ENCODE results near the gene UMAD1. TPM values are rescaled to one million over a fixed set of nuclear protein-coding genes. Genes with fewer than 3 reads are reported as not detected.

Gene UMAD1
- polyA plus RNA-seq, 3 donors = 6.2 to 22.7 (median 18.6) TPM

DNA sequence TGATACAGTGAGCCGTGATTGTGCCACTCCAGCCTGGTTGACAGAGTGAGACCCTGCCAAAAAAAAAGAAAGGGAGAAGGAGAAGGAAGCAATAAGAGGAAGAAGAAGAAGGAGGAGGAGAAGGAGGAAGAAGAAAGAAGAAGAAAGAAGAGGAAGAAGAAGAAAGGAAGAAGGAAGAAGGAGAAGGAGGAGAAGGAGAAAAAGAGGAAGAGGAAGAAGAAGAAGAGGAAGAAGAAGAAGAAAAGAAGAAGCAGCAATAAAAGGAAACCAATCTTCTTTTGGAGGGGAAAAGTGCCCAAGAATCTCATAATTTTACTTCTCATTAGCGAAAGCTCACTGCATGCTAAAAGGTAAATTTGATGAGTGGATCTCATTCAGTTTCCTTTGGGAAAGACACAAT, 242.3 kb downstream of the UMAD1 start:
- intact Hi-C loops (cut with micrococcal nuclease) = no loop called here
- DNase-seq = no peak
- H3K27me3 ChIP-seq (ENCODE audit: control insufficient read depth in 2 of 2, insufficient read depth in 2 of 2, low read length in 2 of 2) = no peaks in the 10 kb centered on the region
- no peaks in the 10 kb centered on the region for H3K4me1 ChIP-seq (ENCODE audit: control insufficient read depth in 1 of 2, insufficient read depth in 2 of 2, low read length in 2 of 2)
- 64% methylated on average over 1 of the region's 2 CpGs for WGBS (ENCODE audit: insufficient coverage)
- H3K9me3 ChIP-seq (replicated peaks in 1 of 2; ENCODE audit: control insufficient read depth in 1 of 2, insufficient read depth in 1 of 2, low read length in 2 of 2) = peaks cover 11 to 21% of the 10 kb centered on the region in 2 donors
- TF ChIP-seq, protein P1, sequence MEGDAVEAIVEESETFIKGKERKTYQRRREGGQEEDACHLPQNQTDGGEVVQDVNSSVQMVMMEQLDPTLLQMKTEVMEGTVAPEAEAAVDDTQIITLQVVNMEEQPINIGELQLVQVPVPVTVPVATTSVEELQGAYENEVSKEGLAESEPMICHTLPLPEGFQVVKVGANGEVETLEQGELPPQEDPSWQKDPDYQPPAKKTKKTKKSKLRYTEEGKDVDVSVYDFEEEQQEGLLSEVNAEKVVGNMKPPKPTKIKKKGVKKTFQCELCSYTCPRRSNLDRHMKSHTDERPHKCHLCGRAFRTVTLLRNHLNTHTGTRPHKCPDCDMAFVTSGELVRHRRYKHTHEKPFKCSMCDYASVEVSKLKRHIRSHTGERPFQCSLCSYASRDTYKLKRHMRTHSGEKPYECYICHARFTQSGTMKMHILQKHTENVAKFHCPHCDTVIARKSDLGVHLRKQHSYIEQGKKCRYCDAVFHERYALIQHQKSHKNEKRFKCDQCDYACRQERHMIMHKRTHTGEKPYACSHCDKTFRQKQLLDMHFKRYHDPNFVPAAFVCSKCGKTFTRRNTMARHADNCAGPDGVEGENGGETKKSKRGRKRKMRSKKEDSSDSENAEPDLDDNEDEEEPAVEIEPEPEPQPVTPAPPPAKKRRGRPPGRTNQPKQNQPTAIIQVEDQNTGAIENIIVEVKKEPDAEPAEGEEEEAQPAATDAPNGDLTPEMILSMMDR (IDR thresholded peaks at IDR 0.05) = no peak
- peak overlapping the region; percentile 52 to 93 (median 86) for H3K27ac Mint-ChIP-seq
- H3K4me3 ChIP-seq (replicated peaks in 1 of 3; ENCODE audit: low read depth in 2 of 3, low read length in 3 of 3) = no peak overlapping the region
- H3K9me3 Mint-ChIP-seq = peaks cover 9 to 17% (median 16%) of the 10 kb centered on the region in 7 donors
- H4K20me1 ChIP-seq (ENCODE audit: insufficient read depth, low read length) = no peaks in the 10 kb centered on the region
- no peak overlapping the region for H3K4me2 ChIP-seq (replicated peaks; ENCODE audit: extremely low read depth, low read length, poor library complexity, severe bottlenecking)
- no peak overlapping the region for H3K4me3 Mint-ChIP-seq
- H3K4me1 Mint-ChIP-seq = peaks cover 3% of the 10 kb centered on the region
- H2AFZ ChIP-seq (ENCODE audit: insufficient read depth, low read depth, low read length, poor library complexity, severe bottlenecking) = no peak overlapping the region
- H3K27me3 Mint-ChIP-seq (ENCODE audit: low read depth in 3 of 3) = no peaks in the 10 kb centered on the region
- peaks cover 4 to 5% of the 10 kb centered on the region in 2 donors for H3K36me3 Mint-ChIP-seq
- H3K36me3 ChIP-seq (replicated peaks in 1 of 2; ENCODE audit: control insufficient read depth in 1 of 2, insufficient read depth in 2 of 2, low read length in 2 of 2) = no peaks in the 10 kb centered on the region
- peak overlapping the region in 1 of 2 donors; percentile 62 for H3K27ac ChIP-seq (ENCODE audit: low read depth in 1 of 2, low read length in 2 of 2)
- H3K79me2 ChIP-seq (ENCODE audit: insufficient read depth, low read length) = no peaks in the 10 kb centered on the region
- no peak overlapping the region for H3K9ac ChIP-seq (ENCODE audit: insufficient read depth, low read length, poor library complexity, severe bottlenecking)

DNA sequence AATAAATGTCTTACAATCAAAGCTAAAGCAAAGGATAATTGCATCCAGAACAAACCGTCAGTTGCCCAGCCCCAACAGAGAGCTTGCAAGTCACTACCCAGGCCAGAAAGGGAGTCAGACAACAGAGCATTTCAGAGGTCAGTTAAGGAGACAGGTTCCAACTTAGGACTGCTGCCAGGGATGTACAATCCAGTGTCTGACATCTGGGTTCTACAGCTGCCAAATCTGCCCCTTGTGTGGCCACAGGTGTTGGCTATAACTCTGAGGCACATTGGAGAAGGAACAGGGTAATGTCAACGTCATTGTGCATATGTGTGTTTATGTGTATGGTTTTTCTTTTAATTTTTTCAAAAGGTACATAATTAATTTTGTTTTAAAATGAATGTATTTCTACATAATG, 242.8 kb downstream of the UMAD1 start:
- WGBS (ENCODE audit: insufficient coverage) = 100% methylated on average over 2 of the region's 2 CpGs
- no peak overlapping the region for H2AFZ ChIP-seq (ENCODE audit: insufficient read depth, low read depth, low read length, poor library complexity, severe bottlenecking)
- Mint-ChIP-seq H3K27me3 (ENCODE audit: low read depth in 3 of 3) (no peaks in the 10 kb centered on the region), H3K27ac (peak overlapping the region in 4 of 7 donors; percentile 9 to 62 (median 31)), H3K9me3 (peaks cover 9 to 17% (median 16%) of the 10 kb centered on the region in 7 donors), H3K4me3 (no peak overlapping the region), H3K4me1 (peaks cover 3% of the 10 kb centered on the region), H3K36me3 (peaks cover 0 to 5% of the 10 kb centered on the region in 2 donors)
- intact Hi-C loops (cut with micrococcal nuclease) = no loop called here
- TF ChIP-seq, protein P1 (IDR thresholded peaks at IDR 0.05) = no peak
- peak overlapping the region in 1 of 2 donors; percentile 62 for H3K27ac ChIP-seq (ENCODE audit: low read depth in 1 of 2, low read length in 2 of 2)
- H3K79me2 ChIP-seq (ENCODE audit: insufficient read depth, low read length) = no peaks in the 10 kb centered on the region
- H4K20me1 ChIP-seq (ENCODE audit: insufficient read depth, low read length) = no peaks in the 10 kb centered on the region
- no peaks in the 10 kb centered on the region for H3K4me1 ChIP-seq (ENCODE audit: control insufficient read depth in 1 of 2, insufficient read depth in 2 of 2, low read length in 2 of 2)
- H3K9me3 ChIP-seq (replicated peaks in 1 of 2; ENCODE audit: control insufficient read depth in 1 of 2, insufficient read depth in 1 of 2, low read length in 2 of 2) = peaks cover 11 to 21% of the 10 kb centered on the region in 2 donors
- no peaks in the 10 kb centered on the region for H3K27me3 ChIP-seq (ENCODE audit: control insufficient read depth in 2 of 2, insufficient read depth in 2 of 2, low read length in 2 of 2)
- no peaks in the 10 kb centered on the region for H3K36me3 ChIP-seq (replicated peaks in 1 of 2; ENCODE audit: control insufficient read depth in 1 of 2, insufficient read depth in 2 of 2, low read length in 2 of 2)
- H3K4me3 ChIP-seq (replicated peaks in 1 of 3; ENCODE audit: low read depth in 2 of 3, low read length in 3 of 3) = no peak overlapping the region
- H3K4me2 ChIP-seq (replicated peaks; ENCODE audit: extremely low read depth, low read length, poor library complexity, severe bottlenecking) = no peak overlapping the region
- H3K9ac ChIP-seq (ENCODE audit: insufficient read depth, low read length, poor library complexity, severe bottlenecking) = no peak overlapping the region
- DNase-seq = no peak

Measured in CD14-positive monocyte (primary cell).